ENCODE measurements around the gene YBX3.

GRCh38 chr12:10663869-10664268 is 59.3 kb downstream of the YBX3 start:
- TF ChIP-seq CHD2 (IDR thresholded peaks at IDR 0.05; ENCODE audit: low read length, partially characterized antibody) (no peak), GABPA (IDR thresholded peaks at IDR 0.05; ENCODE audit: low read depth) (no peak), CTCF (IDR thresholded peaks at IDR 0.05) (no peak), TAF1 (IDR thresholded peaks at IDR 0.05; ENCODE audit: borderline replicate concordance, low read depth, low read length) (no peak), REST (IDR thresholded peaks at IDR 0.05; ENCODE audit: low read depth, low read length) (no peak), FOXJ3 (CRISPR knock-in tag; IDR thresholded peaks at IDR 0.05) (no peak), FOSL2 (IDR thresholded peaks at IDR 0.05; ENCODE audit: borderline replicate concordance, low read depth) (no peak), POLR2AphosphoS5 (IDR thresholded peaks at IDR 0.05; ENCODE audit: low read depth, low read length) (no peak), MXI1 (IDR thresholded peaks at IDR 0.05; ENCODE audit: low read depth, low read length) (no peak), EP300 (IDR thresholded peaks at IDR 0.05; ENCODE audit: borderline replicate concordance in 1 of 2, low read depth in 1 of 2, low read length in 1 of 2) (no peak), NFIC (IDR thresholded peaks at IDR 0.05; ENCODE audit: borderline replicate concordance) (no peak)
